ENCODE results near the gene ZNF774. TPM values are rescaled to one million over a fixed set of nuclear protein-coding genes. Genes with fewer than 3 reads are reported as not detected.

The ZNF774 gene
- total and polyA plus RNA-seq, 10 of the 15 experiments (the other 5 are each of a cell fraction or from before 2014, with no cell fraction given): 0.35 to 2.5 (median 1.7) TPM

DNA sequence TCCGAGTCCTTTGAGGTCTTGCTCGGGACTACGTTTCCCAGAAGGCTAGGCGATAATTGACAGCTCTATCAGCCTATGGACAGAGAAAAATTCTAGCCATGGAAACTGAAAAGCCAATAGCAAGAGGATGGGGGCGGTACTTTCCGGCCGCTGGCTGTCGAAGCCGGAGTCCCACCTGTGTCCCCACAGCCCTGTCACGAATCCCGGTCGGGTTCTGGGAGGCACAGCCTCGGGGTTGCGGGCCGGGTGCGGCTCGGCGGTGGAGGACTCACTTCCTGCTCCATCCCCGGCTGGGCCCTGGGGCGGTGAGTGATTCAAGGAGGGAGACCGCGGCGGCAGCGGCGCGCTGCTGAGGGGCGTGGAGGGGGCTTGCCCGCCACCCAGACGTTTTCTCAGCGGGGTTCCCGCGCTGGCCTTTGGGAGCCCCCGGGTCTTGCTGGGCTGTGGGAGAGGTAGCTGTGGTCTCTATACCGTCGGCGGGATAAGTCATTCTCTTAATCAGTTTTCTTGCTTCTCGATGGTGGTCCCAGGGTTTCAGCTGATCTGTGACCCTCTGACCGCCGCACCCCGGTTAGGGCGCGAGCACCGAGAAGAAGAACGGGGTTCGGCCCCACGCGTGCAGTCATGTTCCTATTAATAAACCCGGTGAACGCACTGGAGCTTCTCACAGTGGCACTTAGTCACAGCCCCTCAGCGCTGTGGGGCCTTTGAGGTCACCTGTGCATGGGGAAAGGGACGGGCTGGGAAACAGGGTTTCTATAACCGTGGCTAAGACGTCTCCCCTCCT lies at the start of gene ZNF774 (continued):
- TF ChIP-seq, protein P1, sequence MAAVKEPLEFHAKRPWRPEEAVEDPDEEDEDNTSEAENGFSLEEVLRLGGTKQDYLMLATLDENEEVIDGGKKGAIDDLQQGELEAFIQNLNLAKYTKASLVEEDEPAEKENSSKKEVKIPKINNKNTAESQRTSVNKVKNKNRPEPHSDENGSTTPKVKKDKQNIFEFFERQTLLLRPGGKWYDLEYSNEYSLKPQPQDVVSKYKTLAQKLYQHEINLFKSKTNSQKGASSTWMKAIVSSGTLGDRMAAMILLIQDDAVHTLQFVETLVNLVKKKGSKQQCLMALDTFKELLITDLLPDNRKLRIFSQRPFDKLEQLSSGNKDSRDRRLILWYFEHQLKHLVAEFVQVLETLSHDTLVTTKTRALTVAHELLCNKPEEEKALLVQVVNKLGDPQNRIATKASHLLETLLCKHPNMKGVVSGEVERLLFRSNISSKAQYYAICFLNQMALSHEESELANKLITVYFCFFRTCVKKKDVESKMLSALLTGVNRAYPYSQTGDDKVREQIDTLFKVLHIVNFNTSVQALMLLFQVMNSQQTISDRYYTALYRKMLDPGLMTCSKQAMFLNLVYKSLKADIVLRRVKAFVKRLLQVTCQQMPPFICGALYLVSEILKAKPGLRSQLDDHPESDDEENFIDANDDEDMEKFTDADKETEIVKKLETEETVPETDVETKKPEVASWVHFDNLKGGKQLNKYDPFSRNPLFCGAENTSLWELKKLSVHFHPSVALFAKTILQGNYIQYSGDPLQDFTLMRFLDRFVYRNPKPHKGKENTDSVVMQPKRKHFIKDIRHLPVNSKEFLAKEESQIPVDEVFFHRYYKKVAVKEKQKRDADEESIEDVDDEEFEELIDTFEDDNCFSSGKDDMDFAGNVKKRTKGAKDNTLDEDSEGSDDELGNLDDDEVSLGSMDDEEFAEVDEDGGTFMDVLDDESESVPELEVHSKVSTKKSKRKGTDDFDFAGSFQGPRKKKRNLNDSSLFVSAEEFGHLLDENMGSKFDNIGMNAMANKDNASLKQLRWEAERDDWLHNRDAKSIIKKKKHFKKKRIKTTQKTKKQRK (IDR thresholded peaks at IDR 0.05; ENCODE audit: low read depth, low read length): peak; percentile 37; the same call in 1 of the 2 replicates
- TF ChIP-seq RUNX3 (IDR thresholded peaks at IDR 0.05; ENCODE audit: low read length) (peak; percentile 24), SUZ12 (IDR thresholded peaks at IDR 0.05; ENCODE audit: unreplicated experiment) (no peak), FOS (IDR thresholded peaks at IDR 0.05; ENCODE audit: borderline replicate concordance, extremely low read depth, insufficient read length) (peak; percentile 92), YY1 (IDR thresholded peaks at IDR 0.05; ENCODE audit: low read depth, low read length) (peak; percentile 66; the same call in 1 of the 2 replicates), TCF3 (IDR thresholded peaks at IDR 0.05; ENCODE audit: borderline replicate concordance, insufficient read depth, low read depth, low read length) (0 out of 2 replicates have a peak, but pooled peaks have one; percentile 22), BACH1 (IDR thresholded peaks at IDR 0.05; ENCODE audit: borderline replicate concordance) (0 out of 2 replicates have a peak, but pooled peaks have one; percentile 63), JUNB (IDR thresholded peaks at IDR 0.05) (no peak), CREM (IDR thresholded peaks at IDR 0.05; ENCODE audit: low read depth) (peak; percentile 41; the same call in 1 of the 2 replicates), NR2F1 (conservative IDR thresholded peaks at IDR 0.05) (peak; percentile 67), TCF12 (IDR thresholded peaks at IDR 0.05; ENCODE audit: low read depth, low read length) (peak; percentile 44; the same call in 1 of the 2 replicates), KLF5 (IDR thresholded peaks at IDR 0.05; ENCODE audit: partially characterized antibody) (no peak), SP1 (IDR thresholded peaks at IDR 0.05; ENCODE audit: low read depth, low read length) (peak; percentile 99), SREBF2 (IDR thresholded peaks at IDR 0.05; ENCODE audit: low read length) (no peak), SMAD5 (IDR thresholded peaks at IDR 0.05; ENCODE audit: low read depth) (no peak), POLR2A (IDR thresholded peaks at IDR 0.05; ENCODE audit: low read depth, low read length) (peak; percentile 75), DPF2 (IDR thresholded peaks at IDR 0.05) (peak; percentile 90), SIN3A (IDR thresholded peaks at IDR 0.05; ENCODE audit: low read depth, low read length) (0 out of 2 replicates have a peak, but pooled peaks have one; percentile 8)
- TF ChIP-seq, protein P2, sequence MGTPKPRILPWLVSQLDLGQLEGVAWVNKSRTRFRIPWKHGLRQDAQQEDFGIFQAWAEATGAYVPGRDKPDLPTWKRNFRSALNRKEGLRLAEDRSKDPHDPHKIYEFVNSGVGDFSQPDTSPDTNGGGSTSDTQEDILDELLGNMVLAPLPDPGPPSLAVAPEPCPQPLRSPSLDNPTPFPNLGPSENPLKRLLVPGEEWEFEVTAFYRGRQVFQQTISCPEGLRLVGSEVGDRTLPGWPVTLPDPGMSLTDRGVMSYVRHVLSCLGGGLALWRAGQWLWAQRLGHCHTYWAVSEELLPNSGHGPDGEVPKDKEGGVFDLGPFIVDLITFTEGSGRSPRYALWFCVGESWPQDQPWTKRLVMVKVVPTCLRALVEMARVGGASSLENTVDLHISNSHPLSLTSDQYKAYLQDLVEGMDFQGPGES (IDR thresholded peaks at IDR 0.05): peak; percentile 88
- TF ChIP-seq, protein P3, sequence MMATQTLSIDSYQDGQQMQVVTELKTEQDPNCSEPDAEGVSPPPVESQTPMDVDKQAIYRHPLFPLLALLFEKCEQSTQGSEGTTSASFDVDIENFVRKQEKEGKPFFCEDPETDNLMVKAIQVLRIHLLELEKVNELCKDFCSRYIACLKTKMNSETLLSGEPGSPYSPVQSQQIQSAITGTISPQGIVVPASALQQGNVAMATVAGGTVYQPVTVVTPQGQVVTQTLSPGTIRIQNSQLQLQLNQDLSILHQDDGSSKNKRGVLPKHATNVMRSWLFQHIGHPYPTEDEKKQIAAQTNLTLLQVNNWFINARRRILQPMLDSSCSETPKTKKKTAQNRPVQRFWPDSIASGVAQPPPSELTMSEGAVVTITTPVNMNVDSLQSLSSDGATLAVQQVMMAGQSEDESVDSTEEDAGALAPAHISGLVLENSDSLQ (IDR thresholded peaks at IDR 0.05): peak; percentile 99
- TF ChIP-seq, protein P4, sequence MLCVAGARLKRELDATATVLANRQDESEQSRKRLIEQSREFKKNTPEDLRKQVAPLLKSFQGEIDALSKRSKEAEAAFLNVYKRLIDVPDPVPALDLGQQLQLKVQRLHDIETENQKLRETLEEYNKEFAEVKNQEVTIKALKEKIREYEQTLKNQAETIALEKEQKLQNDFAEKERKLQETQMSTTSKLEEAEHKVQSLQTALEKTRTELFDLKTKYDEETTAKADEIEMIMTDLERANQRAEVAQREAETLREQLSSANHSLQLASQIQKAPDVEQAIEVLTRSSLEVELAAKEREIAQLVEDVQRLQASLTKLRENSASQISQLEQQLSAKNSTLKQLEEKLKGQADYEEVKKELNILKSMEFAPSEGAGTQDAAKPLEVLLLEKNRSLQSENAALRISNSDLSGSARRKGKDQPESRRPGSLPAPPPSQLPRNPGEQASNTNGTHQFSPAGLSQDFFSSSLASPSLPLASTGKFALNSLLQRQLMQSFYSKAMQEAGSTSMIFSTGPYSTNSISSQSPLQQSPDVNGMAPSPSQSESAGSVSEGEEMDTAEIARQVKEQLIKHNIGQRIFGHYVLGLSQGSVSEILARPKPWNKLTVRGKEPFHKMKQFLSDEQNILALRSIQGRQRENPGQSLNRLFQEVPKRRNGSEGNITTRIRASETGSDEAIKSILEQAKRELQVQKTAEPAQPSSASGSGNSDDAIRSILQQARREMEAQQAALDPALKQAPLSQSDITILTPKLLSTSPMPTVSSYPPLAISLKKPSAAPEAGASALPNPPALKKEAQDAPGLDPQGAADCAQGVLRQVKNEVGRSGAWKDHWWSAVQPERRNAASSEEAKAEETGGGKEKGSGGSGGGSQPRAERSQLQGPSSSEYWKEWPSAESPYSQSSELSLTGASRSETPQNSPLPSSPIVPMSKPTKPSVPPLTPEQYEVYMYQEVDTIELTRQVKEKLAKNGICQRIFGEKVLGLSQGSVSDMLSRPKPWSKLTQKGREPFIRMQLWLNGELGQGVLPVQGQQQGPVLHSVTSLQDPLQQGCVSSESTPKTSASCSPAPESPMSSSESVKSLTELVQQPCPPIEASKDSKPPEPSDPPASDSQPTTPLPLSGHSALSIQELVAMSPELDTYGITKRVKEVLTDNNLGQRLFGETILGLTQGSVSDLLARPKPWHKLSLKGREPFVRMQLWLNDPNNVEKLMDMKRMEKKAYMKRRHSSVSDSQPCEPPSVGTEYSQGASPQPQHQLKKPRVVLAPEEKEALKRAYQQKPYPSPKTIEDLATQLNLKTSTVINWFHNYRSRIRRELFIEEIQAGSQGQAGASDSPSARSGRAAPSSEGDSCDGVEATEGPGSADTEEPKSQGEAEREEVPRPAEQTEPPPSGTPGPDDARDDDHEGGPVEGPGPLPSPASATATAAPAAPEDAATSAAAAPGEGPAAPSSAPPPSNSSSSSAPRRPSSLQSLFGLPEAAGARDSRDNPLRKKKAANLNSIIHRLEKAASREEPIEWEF (IDR thresholded peaks at IDR 0.05; ENCODE audit: insufficient replicate concordance, low read depth, low read length): no peak
